ENCODE results near the gene GRM5.
"Not testable (repeated sequence)": the region's sequence is repeated elsewhere in the genome, so short reads cannot be mapped to it uniquely, and the experiment has no call there.

Gene GRM5

GRCh38 chr11:89065651-89066201, at the start of gene GRM5:
Gene GRM5, minus strand, starts transcription at chr11:89065982. Its CDS starts 18,110 bp downstream, at chr11:89047872.
- not testable (repeated sequence) for H3K4me3 Mint-ChIP-seq; H3K27ac Mint-ChIP-seq; H3K4me1 Mint-ChIP-seq; H3K36me3 Mint-ChIP-seq; DNase-seq (ENCODE audit: low spot score in 2 of 2); H3K9me3 Mint-ChIP-seq; ATAC-seq

GRCh38 chr11:89097956-89098355, 32.2 kb upstream of the GRM5 start:
- H3K4me1 Mint-ChIP-seq; DNase-seq (ENCODE audit: low spot score in 2 of 2); ATAC-seq; H3K36me3 Mint-ChIP-seq; H3K27ac Mint-ChIP-seq; H3K4me3 Mint-ChIP-seq; H3K9me3 Mint-ChIP-seq: not testable (repeated sequence)

GRCh38 chr11:89093806-89094205, 28.0 kb upstream of the GRM5 start:
- H3K4me1 Mint-ChIP-seq; H3K4me3 Mint-ChIP-seq; DNase-seq (ENCODE audit: low spot score in 2 of 2); H3K27ac Mint-ChIP-seq; ATAC-seq; H3K36me3 Mint-ChIP-seq: not testable (repeated sequence)
- H3K9me3 Mint-ChIP-seq: peaks cover 12% of the 10 kb centered on the region

- not testable (repeated sequence) for ATAC-seq; H3K4me3 Mint-ChIP-seq; H3K4me1 Mint-ChIP-seq; H3K27ac Mint-ChIP-seq; H3K36me3 Mint-ChIP-seq; DNase-seq (ENCODE audit: low spot score in 2 of 2)
- H3K9me3 Mint-ChIP-seq: peaks cover 10% of the 10 kb centered on the region
Measured at GRCh38 chr11:89084951-89085350, 19.2 kb upstream of the GRM5 start.

- not testable (repeated sequence) for H3K27ac Mint-ChIP-seq; H3K4me1 Mint-ChIP-seq; ATAC-seq; H3K36me3 Mint-ChIP-seq; H3K9me3 Mint-ChIP-seq; H3K4me3 Mint-ChIP-seq; DNase-seq (ENCODE audit: low spot score in 2 of 2)
Measured at GRCh38 chr11:89070911-89071310, 5.1 kb upstream of the GRM5 start.

GRCh38 chr11:89067264-89067663, 1.5 kb upstream of the GRM5 start:
- H3K36me3 Mint-ChIP-seq: no peaks in the 10 kb centered on the region
- H3K27ac Mint-ChIP-seq: no peak overlapping the region
- H3K9me3 Mint-ChIP-seq: no peaks in the 10 kb centered on the region
- DNase-seq (ENCODE audit: low spot score in 2 of 2): no peak
- ATAC-seq: no peak
- no peak overlapping the region for H3K4me3 Mint-ChIP-seq
- H3K4me1 Mint-ChIP-seq: no peaks in the 10 kb centered on the region

GRCh38 chr11:89065066-89065465, 716 bp downstream of the GRM5 start:
- no peaks in the 10 kb centered on the region for H3K36me3 Mint-ChIP-seq
- H3K4me1 Mint-ChIP-seq: no peaks in the 10 kb centered on the region
- DNase-seq (ENCODE audit: low spot score in 2 of 2) (no peak), ATAC-seq (no peak)
- H3K27ac Mint-ChIP-seq: no peak overlapping the region
- no peaks in the 10 kb centered on the region for H3K9me3 Mint-ChIP-seq
- H3K4me3 Mint-ChIP-seq: no peak overlapping the region

- not testable (repeated sequence) for H3K36me3 Mint-ChIP-seq; H3K9me3 Mint-ChIP-seq; H3K4me1 Mint-ChIP-seq; DNase-seq (ENCODE audit: low spot score in 2 of 2); H3K27ac Mint-ChIP-seq; ATAC-seq; H3K4me3 Mint-ChIP-seq
Measured at GRCh38 chr11:89063481-89063951, 2.3 kb downstream of the GRM5 start.

GRCh38 chr11:89062771-89063298, 2.9 kb downstream of the GRM5 start:
- H3K9me3 Mint-ChIP-seq; DNase-seq (ENCODE audit: low spot score in 2 of 2); H3K4me3 Mint-ChIP-seq; H3K36me3 Mint-ChIP-seq; H3K27ac Mint-ChIP-seq; H3K4me1 Mint-ChIP-seq: not testable (repeated sequence)
- ATAC-seq: peak; percentile 43

GRCh38 chr11:89061839-89062238, 3.9 kb downstream of the GRM5 start:
- H3K9me3 Mint-ChIP-seq; H3K4me1 Mint-ChIP-seq; DNase-seq (ENCODE audit: low spot score in 2 of 2); ATAC-seq; H3K27ac Mint-ChIP-seq; H3K4me3 Mint-ChIP-seq; H3K36me3 Mint-ChIP-seq: not testable (repeated sequence)

- not testable (repeated sequence) for H3K9me3 Mint-ChIP-seq; H3K4me3 Mint-ChIP-seq; H3K36me3 Mint-ChIP-seq; H3K27ac Mint-ChIP-seq; DNase-seq (ENCODE audit: low spot score in 2 of 2); H3K4me1 Mint-ChIP-seq; ATAC-seq
Measured at GRCh38 chr11:89057406-89057805, 8.4 kb downstream of the GRM5 start.

GRCh38 chr11:89052220-89052619, 13.6 kb downstream of the GRM5 start:
- no peak overlapping the region for H3K4me3 Mint-ChIP-seq
- no peaks in the 10 kb centered on the region for H3K4me1 Mint-ChIP-seq
- DNase-seq (ENCODE audit: low spot score in 2 of 2) (no peak), ATAC-seq (no peak)
- H3K36me3 Mint-ChIP-seq: no peaks in the 10 kb centered on the region
- peaks cover 8% of the 10 kb centered on the region for H3K9me3 Mint-ChIP-seq
- no peak overlapping the region for H3K27ac Mint-ChIP-seq

- not testable (repeated sequence) for ATAC-seq; H3K4me1 Mint-ChIP-seq; H3K27ac Mint-ChIP-seq; H3K36me3 Mint-ChIP-seq; DNase-seq (ENCODE audit: low spot score in 2 of 2); H3K4me3 Mint-ChIP-seq; H3K9me3 Mint-ChIP-seq
Measured at GRCh38 chr11:89047159-89047558, 18.6 kb downstream of the GRM5 start.

GRCh38 chr11:89043861-89044588, 21.8 kb downstream of the GRM5 start:
- not testable (repeated sequence) for H3K27ac Mint-ChIP-seq; H3K4me3 Mint-ChIP-seq; H3K9me3 Mint-ChIP-seq; H3K36me3 Mint-ChIP-seq; DNase-seq (ENCODE audit: low spot score in 2 of 2); H3K4me1 Mint-ChIP-seq; ATAC-seq

GRCh38 chr11:89029671-89030070, 36.1 kb downstream of the GRM5 start:
- not testable (repeated sequence) for H3K36me3 Mint-ChIP-seq; DNase-seq (ENCODE audit: low spot score in 2 of 2); ATAC-seq; H3K4me3 Mint-ChIP-seq; H3K4me1 Mint-ChIP-seq; H3K9me3 Mint-ChIP-seq; H3K27ac Mint-ChIP-seq

- Mint-ChIP-seq H3K36me3 (no peaks in the 10 kb centered on the region), H3K9me3 (peaks cover 5% of the 10 kb centered on the region), H3K4me1 (no peaks in the 10 kb centered on the region), H3K4me3 (no peak overlapping the region), H3K27ac (no peak overlapping the region)
- DNase-seq (ENCODE audit: low spot score in 2 of 2) (no peak), ATAC-seq (no peak)
Measured at GRCh38 chr11:89021339-89021738, 44.4 kb downstream of the GRM5 start.

Data from stimulated activated effector memory CD8-positive, alpha-beta T cell treated with anti-CD3 and anti-CD28 coated beads, Interleukin-12 subunit alpha, Interleukin-12 subunit beta, amount 100 ng/mL, for 72 hours (primary cell).